Fibroblast of lung (primary cell): ENCODE data around the gene PCMTD2.

Source experiments
- EZH2 ChIP-seq: IDR thresholded peaks from 2 replicates; pipeline ENCODE4 v1.5.1; 2012; ENCODE audit warnings: low read length, control low read depth, mild to moderate bottlenecking; ENCODE audit errors: missing control alignments
- TF ChIP-seq, protein P1 (sequence below), 2 donors: IDR thresholded peaks in 1 of 2; conservative IDR thresholded peaks in 1 of 2; 1 replicate in 1 of 2; 2 replicates in 1 of 2; pipeline ENCODE4 v1.5.1; 2011 to 2012; ENCODE audit warnings: low read length in 2 of 2, control low read depth in 1 of 2, inconsistent platforms in 1 of 2, low read depth in 1 of 2, mild to moderate bottlenecking in 1 of 2

DNA sequence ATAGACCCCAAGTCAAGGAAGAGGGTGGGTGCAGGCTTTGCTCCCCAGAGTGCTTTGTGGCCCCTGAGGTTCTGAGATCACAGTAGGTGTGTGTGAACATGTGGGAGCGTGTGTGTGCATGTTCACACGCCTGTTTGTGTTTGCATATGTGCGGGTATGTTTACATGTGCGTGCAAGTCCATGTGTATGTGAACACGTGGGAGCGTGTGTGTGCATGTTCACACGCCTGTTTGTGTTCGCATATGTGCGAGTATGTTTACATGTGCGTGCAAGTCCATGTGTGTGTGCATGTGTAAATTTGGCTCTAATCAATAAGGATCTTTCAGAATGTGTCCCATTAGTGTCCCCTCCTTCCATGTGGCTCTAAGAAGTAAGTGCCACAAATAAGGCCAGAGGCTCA, 41.4 kb upstream of the PCMTD2 start:
- TF ChIP-seq, protein P1, sequence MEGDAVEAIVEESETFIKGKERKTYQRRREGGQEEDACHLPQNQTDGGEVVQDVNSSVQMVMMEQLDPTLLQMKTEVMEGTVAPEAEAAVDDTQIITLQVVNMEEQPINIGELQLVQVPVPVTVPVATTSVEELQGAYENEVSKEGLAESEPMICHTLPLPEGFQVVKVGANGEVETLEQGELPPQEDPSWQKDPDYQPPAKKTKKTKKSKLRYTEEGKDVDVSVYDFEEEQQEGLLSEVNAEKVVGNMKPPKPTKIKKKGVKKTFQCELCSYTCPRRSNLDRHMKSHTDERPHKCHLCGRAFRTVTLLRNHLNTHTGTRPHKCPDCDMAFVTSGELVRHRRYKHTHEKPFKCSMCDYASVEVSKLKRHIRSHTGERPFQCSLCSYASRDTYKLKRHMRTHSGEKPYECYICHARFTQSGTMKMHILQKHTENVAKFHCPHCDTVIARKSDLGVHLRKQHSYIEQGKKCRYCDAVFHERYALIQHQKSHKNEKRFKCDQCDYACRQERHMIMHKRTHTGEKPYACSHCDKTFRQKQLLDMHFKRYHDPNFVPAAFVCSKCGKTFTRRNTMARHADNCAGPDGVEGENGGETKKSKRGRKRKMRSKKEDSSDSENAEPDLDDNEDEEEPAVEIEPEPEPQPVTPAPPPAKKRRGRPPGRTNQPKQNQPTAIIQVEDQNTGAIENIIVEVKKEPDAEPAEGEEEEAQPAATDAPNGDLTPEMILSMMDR (conservative IDR thresholded peaks at IDR 0.05 in 1 of 2, IDR thresholded peaks at IDR 0.05 in 1 of 2; ENCODE audit: low read depth in 1 of 2, low read length in 2 of 2), result no peak
- TF ChIP-seq EZH2, result no peak
